ENCODE data around the gene C9orf153. TPM values are rescaled to one million over a fixed set of nuclear protein-coding genes. Genes with fewer than 3 reads are reported as not detected.

The C9orf153 gene
- total RNA-seq, 1 experiment from 2014 or later: 0.17 TPM

DNA sequence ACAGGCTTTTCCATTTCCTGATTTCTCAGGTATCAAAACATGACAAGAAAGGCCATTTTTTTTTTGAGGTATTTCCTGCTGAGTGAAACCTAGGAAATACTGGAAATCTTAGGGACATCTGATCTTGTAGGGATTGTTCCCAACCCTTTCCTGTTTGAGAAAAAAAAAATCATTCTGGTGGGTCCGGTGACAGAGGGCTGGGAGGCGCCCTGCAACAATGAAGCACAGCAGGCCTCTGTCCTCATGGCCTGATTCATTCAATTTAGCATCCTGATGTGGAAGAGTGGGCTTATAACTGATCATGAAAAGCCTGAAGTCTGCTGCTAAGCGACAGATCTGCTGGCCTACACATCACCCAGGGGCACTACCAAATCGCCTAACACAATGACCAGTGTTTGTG is 3.0 kb upstream of the C9orf153 start:
- Histone ChIP-seq H2BK20ac (ENCODE audit: low read depth, low read length, poor library complexity, severe bottlenecking) (no peak overlapping the region), H4K8ac (replicated peaks; ENCODE audit: insufficient read length, low read depth, low read length) (no peak overlapping the region), H2BK12ac (ENCODE audit: insufficient read length, low read depth, low read length) (no peak overlapping the region), H2BK120ac (ENCODE audit: low read depth, low read length, poor library complexity, severe bottlenecking) (no peak overlapping the region), H3T11ph (ENCODE audit: low read length) (no peak overlapping the region), H3K27me3 (ENCODE audit: insufficient read depth, low read length) (no peaks in the 10 kb centered on the region), H4K91ac (ENCODE audit: insufficient read length, low read depth, low read length) (no peak overlapping the region), H3K4me2 (ENCODE audit: insufficient read depth, insufficient read length, low read length) (no peak overlapping the region), H3K9me3 (ENCODE audit: control insufficient read depth, low read depth, low read length) (no peaks in the 10 kb centered on the region), H3K79me1 (ENCODE audit: insufficient read depth, low read depth, low read length, poor library complexity, severe bottlenecking) (no peaks in the 10 kb centered on the region), H3K23me2 (ENCODE audit: insufficient read length, low read depth, low read length, poor library complexity, severe bottlenecking) (no peaks in the 10 kb centered on the region), H3K9ac (ENCODE audit: extremely low read depth, insufficient read length, low read length) (no peak overlapping the region), H3K23ac (ENCODE audit: insufficient read length, low read depth, low read length) (no peak overlapping the region), H3K79me2 (ENCODE audit: insufficient read depth, low read length) (no peaks in the 10 kb centered on the region), H3K18ac (ENCODE audit: insufficient read length, low read depth, low read length) (no peak overlapping the region), H2BK15ac (ENCODE audit: low read depth, low read length) (no peak overlapping the region), H4K5ac (ENCODE audit: insufficient read length, low read depth, low read length) (peak overlapping the region; percentile 58), H2AFZ (ENCODE audit: low read length) (no peak overlapping the region), H3K27ac (ENCODE audit: insufficient read length, low read depth, low read length) (no peak overlapping the region), H3K4ac (ENCODE audit: low read depth, low read length) (no peak overlapping the region), H2AK5ac (ENCODE audit: insufficient read length, low read length) (no peak overlapping the region), H4K20me1 (ENCODE audit: control insufficient read depth, insufficient read depth, insufficient read length) (no peaks in the 10 kb centered on the region), H2BK5ac (ENCODE audit: insufficient read length, low read length) (no peak overlapping the region), H3K14ac (ENCODE audit: insufficient read depth, low read length) (no peak overlapping the region), H3K4me1 (ENCODE audit: insufficient read depth, low read length) (no peaks in the 10 kb centered on the region), H3K56ac (ENCODE audit: insufficient read length, low read depth, low read length) (no peak overlapping the region)
- Mint-ChIP-seq H3K9me3 (no peaks in the 10 kb centered on the region), H3K4me3 (no peak overlapping the region), H3K27ac (peak overlapping the region in 2 of 3 experiments; percentile 37 to 38; a peak in 2 of 7 replicates), H3K36me3 (ENCODE audit: insufficient read depth in 1 of 3, low read depth in 3 of 3) (peaks cover 16 to 28% (median 22%) of the 10 kb centered on the region in 3 experiments; a peak in 6 of 7 replicates), H3K4me1 (peaks cover 8 to 10% of the 10 kb centered on the region in 2 experiments), H3K27me3 (ENCODE audit: low read depth) (no peaks in the 10 kb centered on the region)
- WGBS (ENCODE audit: extremely low coverage, insufficient read length, low lambda C conversion rate): no CpG with 5 or more reads among the region's 4 CpGs
- DNase-seq: no peak
- TF ChIP-seq, protein P1, sequence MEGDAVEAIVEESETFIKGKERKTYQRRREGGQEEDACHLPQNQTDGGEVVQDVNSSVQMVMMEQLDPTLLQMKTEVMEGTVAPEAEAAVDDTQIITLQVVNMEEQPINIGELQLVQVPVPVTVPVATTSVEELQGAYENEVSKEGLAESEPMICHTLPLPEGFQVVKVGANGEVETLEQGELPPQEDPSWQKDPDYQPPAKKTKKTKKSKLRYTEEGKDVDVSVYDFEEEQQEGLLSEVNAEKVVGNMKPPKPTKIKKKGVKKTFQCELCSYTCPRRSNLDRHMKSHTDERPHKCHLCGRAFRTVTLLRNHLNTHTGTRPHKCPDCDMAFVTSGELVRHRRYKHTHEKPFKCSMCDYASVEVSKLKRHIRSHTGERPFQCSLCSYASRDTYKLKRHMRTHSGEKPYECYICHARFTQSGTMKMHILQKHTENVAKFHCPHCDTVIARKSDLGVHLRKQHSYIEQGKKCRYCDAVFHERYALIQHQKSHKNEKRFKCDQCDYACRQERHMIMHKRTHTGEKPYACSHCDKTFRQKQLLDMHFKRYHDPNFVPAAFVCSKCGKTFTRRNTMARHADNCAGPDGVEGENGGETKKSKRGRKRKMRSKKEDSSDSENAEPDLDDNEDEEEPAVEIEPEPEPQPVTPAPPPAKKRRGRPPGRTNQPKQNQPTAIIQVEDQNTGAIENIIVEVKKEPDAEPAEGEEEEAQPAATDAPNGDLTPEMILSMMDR (conservative IDR thresholded peaks at IDR 0.05): no peak

All from H9 (cell line).